ENCODE results near the gene NAV3.

The NAV3 gene, protein sequence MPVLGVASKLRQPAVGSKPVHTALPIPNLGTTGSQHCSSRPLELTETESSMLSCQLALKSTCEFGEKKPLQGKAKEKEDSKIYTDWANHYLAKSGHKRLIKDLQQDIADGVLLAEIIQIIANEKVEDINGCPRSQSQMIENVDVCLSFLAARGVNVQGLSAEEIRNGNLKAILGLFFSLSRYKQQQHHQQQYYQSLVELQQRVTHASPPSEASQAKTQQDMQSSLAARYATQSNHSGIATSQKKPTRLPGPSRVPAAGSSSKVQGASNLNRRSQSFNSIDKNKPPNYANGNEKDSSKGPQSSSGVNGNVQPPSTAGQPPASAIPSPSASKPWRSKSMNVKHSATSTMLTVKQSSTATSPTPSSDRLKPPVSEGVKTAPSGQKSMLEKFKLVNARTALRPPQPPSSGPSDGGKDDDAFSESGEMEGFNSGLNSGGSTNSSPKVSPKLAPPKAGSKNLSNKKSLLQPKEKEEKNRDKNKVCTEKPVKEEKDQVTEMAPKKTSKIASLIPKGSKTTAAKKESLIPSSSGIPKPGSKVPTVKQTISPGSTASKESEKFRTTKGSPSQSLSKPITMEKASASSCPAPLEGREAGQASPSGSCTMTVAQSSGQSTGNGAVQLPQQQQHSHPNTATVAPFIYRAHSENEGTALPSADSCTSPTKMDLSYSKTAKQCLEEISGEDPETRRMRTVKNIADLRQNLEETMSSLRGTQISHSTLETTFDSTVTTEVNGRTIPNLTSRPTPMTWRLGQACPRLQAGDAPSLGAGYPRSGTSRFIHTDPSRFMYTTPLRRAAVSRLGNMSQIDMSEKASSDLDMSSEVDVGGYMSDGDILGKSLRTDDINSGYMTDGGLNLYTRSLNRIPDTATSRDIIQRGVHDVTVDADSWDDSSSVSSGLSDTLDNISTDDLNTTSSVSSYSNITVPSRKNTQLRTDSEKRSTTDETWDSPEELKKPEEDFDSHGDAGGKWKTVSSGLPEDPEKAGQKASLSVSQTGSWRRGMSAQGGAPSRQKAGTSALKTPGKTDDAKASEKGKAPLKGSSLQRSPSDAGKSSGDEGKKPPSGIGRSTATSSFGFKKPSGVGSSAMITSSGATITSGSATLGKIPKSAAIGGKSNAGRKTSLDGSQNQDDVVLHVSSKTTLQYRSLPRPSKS (N-terminal part only)

DNA sequence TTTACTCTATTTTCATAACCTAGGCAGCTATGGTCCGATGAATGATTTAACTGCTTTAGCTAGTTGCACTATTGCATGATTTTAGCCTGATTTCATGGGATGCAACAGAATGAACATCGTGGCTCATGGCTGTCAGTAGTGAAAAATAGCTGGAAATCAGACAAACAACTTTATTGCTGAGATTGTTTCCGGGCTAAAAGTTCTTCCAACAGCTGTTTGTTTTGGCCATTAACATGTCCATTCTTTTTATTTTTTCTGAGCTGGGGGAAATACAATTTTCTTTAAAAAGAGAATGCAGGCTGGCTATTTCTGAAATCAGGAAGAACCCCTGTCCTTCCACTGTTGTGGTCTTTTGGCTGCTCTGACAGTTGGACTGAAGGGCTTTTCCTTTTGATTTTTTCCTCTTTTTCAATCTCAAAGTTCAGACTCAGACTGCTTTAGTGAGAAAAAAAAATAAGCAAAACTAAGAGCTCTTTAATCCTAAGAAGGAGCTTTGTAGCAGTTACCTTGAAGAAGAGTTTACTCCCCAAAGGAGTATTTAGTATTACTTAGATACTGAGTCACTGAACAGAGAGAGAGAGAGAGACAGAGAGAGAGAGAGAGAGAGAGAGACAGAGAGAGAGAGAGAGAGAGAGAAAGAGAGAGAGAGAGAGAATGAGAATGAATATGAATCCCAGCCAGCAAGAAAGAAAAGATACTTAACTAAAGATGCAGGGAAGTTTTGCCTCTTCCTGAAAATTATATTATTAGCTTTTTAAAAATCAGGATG lies at the start of gene NAV3:
TSS of gene NAV3 (plus strand) at position 312 of the 769 bp plus-strand sequence. CDS start 568 bp downstream, outside the sequence.
- no peak for DNase-seq

DNA sequence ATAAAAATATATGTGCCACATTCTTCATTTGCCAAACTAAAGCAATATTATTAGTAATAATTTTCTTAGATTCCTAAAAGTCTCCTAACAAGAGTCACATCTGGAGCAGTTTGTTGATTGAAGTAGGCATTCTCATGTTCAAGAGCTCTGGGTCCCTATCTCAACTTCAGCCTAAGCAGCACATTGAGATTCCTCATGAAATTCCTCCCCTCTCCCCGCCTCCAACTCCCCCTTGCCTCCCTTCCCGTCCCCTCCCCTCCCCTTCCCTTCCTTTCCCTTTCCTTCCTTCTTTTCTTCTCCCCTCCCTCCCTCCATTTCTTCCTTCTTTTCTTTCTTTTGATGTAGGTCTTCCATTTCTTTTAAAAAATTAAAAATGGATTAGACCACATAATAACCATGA lies 48.7 kb upstream of the NAV3 start:
- no peak for DNase-seq

DNA sequence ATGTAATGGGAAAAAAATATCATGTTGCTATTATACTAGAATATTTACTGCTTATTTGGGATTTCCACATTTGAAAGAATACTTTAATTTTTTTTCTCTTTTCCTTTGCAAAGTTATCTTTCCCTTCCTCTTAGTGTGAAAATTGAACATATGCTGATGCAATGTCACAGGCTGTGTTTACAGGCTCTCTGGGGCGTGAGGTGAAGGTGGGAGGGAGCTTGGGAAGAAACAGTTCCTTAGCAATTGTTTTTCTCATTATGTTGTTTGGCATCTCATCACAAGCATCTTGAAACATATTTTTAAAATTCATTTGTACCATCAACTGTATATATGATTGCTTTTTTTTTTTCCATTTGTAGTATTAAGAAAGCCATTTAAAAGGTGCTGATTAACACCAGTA lies 47.9 kb upstream of the NAV3 start:
- no peak for DNase-seq

DNA sequence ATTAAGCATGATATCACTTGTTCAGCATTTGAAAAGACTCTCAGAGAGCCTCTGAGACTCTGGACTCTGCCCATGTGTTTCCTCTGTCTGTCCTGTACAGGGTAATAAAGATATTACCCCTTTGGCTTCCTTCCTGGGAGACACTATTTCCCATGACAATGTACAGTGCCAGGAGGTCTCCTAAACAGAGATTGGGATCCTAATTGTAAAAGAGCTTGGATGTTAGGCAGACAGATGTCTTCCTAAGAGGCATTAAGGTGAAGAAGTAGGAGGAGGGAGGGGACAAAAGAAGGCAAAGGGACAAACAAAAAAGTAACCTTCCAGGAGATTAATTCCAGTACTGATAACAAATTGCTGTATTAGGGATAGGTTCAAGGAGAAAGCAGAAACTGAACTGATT lies 45.5 kb upstream of the NAV3 start:
- no peak for DNase-seq

DNA sequence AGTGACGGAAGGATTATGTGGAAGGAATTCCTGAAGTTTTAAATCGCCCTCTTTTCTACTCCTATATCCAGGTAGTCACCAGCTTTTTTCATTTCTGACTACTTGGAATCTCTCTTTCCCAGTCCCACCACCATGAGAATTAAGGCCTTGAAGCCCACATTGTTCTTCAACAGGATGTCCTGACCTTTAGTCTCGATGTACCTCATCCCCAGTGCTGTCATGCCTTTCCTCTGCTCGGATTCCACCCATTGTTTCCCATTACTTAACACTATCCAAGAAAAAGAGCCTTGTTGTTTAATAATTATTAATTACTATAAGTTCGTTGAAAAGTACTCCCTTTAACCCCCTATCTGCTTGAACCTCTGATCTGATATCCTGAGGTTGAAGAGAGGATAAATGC lies 44.0 kb upstream of the NAV3 start:
- no peak for DNase-seq

DNA sequence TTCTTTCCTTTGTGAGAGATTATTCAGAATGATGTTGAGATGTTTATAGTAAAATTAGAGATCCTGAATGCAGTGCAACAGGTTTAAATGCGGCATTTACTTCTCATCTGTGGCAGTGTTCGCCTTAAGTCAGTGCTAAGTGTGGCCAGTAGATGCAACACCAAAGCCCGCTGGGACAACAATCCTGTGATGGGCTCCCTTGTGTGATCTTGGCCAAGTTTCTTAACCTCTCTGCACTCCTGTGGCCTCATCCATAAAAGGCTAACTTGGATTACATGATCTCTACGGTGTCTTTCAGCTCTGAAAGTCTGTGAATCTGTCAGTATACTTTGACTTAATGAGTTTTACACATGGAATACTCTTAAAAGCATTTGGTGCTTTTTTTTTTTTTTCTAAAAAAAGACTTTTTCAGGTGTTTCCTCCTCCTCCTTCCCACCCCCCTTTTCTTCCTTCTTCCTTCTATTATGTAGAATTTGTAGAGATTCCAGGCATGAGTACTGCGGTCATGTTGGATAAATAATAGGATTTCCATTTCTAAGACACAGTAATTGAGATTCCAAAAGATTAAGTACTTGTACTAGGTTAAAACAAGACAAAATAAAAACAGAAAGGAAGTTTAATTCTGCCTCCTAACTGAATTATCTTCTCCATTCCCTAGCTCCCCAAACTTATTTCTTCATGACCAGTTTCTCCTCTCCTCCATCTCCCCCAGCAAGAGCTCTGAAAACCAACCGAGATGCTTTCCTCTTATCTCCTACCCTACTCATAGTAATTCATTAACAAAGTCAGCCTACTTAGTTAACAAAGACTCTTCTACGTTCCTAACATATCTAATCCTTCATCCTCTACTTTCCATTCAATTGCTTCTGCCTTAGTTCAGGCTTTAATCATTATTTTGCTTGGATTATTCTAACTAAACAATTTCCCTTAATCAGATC lies 42.2 kb upstream of the NAV3 start:
- DNase-seq, result no peak

DNA sequence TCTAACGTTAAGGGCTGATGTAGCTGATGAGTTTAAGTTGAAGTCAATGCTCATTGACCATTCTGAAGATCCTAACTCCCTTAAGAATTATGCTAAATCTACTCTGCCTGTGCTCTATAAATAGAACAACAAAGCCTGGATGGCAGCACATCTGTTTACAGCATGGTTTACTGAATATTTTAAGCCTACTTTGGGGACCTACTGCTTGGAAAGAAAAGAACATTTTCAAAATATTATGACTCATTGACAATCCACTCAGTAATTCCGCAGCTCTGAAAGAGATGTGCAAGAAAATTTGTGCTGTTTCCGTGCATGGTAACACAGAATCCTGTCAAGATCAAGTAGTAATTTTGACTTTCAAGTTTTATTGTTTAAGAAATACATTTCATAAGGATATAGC lies 35.0 kb upstream of the NAV3 start:
- no peak for DNase-seq

DNA sequence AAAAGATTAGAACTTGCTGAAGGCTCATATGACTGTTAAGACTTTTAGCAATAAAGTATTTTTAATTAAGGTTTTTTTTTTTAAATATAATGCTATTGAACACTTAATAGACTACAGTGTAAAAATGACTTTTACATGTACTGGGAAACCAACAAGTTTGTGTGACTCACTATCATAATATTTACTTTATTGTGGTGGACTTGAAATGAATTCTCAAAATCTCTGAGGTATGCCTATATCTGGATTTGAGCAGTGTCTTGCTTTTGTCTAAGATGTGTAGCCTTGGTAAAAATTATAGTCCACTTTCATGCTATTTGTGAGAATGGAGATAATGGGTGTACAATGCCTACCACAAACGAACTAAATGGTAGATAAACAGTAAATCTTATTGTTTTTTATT lies 33.9 kb upstream of the NAV3 start:
- DNase-seq, result no peak

DNA sequence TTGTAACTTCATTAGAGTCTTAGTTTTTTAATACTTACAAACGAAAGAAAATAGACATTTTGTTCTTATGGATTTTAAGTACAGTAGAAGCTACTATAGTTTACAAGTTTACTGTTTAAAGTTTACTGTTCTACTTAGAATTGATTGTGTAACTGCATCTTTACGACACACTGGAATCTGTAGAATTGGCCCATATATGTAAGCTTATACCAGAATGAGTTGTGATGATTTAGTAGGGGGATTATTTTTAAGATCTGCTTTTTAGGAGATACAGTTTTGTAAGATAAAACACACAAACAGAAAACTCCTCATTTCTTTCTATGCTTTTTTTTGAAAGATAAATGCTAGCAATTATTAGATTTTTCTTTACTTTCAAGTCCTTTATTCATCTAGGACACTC lies 30.2 kb upstream of the NAV3 start:
- DNase-seq, result no peak

DNA sequence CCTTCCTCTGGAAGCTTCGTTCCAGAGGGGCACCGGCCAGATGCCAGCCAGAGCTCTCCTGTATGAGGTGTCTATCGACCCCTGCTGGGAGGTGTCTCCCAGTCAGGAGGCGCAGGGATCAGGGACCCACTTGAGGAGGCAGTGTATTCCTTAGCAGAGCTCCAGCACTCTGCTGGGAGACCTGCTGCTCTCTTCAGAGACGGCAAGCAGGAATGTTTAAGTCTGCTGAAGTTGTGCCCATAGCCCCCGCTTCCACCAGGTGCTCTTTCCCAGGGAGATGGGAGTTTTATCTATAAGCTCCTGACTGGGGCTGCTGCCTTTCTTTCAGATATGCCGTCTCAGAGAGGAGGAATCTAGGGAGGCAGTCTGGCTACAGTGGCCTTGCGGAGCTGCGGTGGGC lies 22.2 kb upstream of the NAV3 start:
- DNase-seq, result no peak

DNA sequence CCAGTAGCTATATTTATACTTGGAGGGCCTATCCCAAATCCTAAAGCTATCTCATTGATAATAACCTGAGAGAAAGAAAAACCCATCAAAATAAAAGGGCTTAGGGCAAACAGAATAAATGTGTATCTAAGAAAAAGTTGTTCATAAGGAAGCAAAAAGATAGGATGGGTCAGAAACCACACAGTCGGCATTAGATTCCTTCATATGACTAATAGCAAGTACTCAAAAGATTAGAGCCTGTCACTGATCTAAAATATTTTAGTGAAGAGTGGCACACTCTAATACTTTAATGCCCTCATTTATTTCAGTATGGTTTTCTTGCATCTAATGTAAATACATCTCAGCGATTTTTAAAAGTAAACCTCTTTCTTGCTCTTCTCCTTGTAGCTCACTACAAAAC lies 17.1 kb upstream of the NAV3 start:
- no peak for DNase-seq

DNA sequence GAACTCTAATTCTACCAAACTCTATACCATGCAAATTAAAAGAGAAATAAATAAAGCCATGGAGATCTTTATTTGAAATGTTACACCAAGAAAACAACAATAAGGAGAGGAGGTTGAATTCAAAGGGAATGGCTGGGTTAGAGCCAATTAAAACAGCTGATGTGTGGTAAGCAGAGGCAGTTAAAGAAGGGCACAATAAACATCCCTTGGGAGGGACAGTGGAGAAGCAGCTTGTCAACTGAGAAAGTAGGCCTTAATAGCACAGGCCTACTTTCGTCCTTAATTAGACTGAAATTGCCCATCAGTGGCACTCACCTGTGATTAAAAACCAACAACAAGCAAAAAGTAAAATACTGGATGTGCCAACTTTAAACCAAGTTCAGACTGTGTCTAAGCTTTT lies 16.3 kb upstream of the NAV3 start:
- no peak for DNase-seq

DNA sequence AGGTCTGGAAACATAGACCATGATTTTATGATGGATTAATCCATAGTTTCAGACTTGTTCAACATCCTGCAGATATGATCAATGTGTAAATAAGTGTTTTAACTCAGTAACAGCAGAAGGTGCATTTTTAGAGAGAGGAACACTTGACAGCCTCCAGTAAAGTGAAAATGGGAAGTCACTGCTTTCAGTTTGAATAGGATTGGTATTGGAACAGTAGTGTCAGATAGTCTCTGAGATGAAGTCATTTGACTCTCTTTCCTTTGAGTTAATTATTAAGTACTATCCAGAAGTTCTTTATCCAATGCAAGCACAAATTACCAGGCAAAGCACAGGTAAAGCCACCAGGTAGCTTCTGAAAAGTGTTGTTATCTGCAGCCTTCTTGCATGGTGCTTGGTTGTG lies 14.5 kb upstream of the NAV3 start:
- DNase-seq, result no peak

DNA sequence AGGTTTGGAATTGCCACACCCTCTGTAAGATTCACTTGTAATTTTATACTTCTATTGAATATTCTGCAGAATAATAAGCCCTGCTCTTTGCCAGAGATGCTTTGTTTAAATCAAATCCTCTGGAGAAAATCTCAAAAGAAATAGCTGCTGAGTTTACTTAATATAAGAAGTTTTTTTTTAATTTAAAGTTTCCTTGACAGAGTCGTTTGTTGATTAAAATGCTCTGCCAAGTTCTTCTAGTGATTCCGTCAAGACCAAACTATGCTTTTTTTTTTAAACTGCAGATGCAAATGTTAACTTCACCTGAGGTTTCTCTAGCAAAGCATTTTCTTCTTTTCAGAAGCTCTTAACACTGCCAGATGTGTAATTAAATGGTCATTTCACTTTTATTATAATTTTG lies 13.4 kb upstream of the NAV3 start:
- DNase-seq, result no peak

DNA sequence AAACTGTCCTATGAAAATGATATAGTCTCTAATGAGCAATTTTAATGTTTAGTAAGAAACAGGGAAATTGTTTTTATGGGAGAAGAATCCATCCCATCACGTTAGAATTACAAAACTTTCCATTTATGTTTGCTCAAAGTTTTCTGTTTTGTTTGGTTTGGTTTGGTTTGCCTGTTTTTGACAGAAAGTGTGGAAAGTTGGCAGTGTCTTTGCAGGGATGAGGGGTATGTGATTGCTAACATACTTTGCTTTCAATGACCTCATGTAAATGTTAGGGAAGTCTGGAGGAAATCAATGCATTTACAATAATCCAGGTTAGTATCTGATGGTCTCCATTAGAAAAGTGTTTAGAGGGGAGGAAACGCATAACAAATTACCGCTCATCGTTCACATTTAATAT lies 12.3 kb upstream of the NAV3 start:
- DNase-seq, result no peak

DNA sequence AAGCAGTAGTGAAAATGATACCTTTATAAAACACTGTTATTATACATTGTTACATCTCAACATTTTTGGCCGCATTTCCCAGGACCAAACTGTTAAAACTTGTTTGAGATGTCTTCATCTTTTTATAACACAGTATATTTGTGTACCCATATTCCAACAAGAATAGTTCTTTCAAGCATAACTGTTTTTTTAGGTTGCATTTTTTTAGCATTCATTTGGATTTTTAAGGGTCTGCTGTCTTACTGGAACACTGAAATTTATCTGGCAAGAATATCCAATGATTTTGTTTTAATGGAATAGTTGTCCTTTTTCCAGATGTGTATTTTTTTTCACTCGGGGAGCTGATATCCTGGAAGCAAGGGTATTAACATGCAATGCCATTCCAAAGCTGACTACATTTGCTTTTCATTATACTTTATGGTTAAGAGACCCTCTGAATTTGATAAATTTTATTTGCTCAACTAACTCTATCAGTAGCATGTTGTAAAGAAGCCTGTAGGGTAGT lies 8.9 kb upstream of the NAV3 start:
- no peak for DNase-seq

DNA sequence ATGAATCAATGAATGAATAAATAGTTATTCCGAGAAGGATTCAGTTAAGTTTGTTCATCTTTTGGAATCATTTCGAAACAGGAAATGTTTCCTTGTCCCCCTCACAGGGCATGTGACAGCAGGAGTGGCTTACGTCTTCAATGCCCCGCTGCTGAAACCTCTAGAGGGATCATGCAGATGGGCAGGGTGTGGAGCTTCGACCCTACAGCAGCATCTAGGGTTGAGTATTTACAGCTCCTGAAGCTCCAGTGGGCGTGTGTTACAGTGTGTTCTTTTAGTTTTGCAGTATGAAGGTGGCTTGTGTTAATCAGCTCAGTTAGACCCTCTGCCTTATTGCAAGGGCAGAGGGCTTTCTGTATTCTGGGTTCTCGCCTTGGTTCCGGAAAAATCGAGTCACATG lies 2.6 kb downstream of the NAV3 start:
- no peak for DNase-seq

DNA sequence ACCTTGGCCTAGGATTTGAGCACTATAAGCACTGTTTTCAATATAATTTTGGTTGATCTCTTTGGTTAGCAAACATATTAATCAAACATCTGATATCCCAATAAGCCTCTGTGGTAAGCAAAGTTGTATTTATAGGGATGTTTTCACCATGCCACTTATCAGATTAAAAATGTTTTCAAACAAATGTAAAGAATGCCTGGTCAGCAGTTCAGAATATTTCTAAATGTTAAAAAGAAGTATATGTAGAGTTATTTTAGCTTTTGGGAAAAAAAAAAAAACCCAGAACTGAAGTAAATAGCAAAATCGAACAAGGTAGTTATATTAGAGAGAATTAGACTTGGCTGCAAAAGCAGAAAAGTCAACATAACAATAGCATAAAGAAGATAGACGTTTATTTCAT lies 3.9 kb downstream of the NAV3 start:
- no peak for DNase-seq

DNA sequence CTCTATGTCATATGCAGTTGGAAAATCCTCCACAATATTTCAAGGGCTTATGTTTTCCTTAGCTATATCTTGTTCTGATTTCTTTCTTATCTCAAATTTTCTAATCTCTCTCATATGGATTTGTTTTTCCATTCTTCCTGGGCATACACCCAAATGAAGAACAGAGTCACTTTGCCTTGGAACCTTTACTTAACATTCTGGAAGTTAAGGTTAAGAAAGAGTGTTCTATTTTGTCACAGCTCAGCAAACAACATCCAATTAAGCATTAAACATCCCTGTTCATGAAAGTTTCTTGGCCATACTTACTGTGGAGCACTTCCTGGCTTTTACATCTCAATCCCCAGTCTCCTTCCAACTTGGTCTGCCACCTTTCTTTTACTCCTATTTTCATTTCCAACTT lies 5.3 kb downstream of the NAV3 start:
- no peak for DNase-seq

DNA sequence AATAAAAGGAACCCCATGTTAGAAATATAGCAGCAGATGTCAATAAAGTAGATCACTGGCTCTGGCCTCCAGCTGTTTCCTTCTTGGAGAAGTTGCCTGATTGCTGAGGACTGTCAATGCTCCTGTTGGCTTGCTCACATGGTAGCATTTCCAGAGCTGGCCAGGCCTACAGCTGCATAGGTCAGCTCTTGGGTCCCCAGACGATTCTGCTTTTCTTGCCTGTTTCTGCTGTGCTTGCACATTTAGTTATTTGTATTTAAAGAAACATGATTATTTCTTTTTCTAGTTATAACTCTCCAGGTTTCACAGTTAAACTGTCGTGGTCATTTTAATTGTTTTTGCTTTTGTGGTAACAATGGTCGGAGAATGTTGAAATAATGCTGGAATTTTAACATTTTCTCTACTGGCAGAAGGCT lies 7.2 kb downstream of the NAV3 start:
- DNase-seq, result no peak

DNA sequence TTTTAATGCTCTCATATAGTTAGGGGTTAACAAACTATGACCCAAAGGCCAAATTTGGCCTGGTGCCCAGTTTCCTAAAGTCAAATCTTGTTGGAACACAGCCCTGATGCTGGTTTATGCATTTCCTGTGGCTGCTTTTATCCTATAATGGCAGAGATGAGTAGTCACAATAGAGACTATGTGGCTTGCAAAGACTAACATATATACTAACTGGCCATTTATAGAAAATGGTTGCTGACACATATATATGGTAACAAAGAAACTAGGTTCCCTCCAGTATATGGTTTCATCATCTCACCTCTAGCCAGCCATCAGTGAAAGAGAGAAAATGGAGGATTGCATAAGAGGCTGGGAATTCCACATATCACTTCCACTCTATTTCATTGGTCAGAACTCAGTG lies 10.8 kb downstream of the NAV3 start:
- no peak for DNase-seq

DNA sequence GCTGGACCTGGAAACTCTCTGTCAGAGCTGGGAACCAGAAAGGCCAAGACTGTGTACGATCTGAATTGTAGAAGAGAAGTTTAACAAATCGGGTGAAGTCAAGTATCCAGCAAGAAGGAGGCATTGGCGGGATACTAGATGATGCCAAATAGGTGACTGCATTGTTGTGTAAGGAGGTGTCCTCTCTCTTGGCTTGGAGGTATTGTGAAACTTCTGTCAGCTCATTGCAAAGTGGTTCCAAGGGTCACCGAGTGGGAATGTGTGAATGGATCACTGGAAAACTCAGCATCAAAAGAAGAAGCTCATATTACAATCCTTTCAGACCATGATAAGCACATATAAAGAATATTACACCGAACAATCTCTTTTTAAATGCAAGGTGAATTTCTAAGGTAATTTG lies 11.7 kb downstream of the NAV3 start:
- no peak for DNase-seq

Data from stimulated activated CD4-positive, alpha-beta T cell treated with anti-CD3 and anti-CD28 coated beads, Interleukin-4, amount 100 ng/mL, for 1 hour (primary cell).